Activated CD4-positive, CD25-positive, alpha-beta regulatory T cell treated with anti-CD3 and anti-CD28 coated beads, Interleukin-2, amount 50 U/mL, for 16 hours (primary cell): ENCODE data around the gene ATF6.

Experiments used
- DNase-seq: peaks from one replicate; pipeline ENCODE4 v3.0.0-alpha.2; 2020; ENCODE audit warnings: low read depth, low spot score

The ATF6 gene

GRCh38 chr1:161887730-161888287 lies 121.7 kb downstream of the ATF6 start:
- DNase-seq: no peak

GRCh38 chr1:161890574-161890973 lies 124.5 kb downstream of the ATF6 start:
- no peak for DNase-seq

- DNase-seq: no peak
Observed at GRCh38 chr1:161899091-161899490, 133.0 kb downstream of the ATF6 start.

GRCh38 chr1:161900160-161900559 lies 134.0 kb downstream of the ATF6 start:
- no peak for DNase-seq

- no peak for DNase-seq
Observed at GRCh38 chr1:161902182-161902581, 136.1 kb downstream of the ATF6 start.

- no peak for DNase-seq
Observed at GRCh38 chr1:161905269-161905884, 139.3 kb downstream of the ATF6 start.

GRCh38 chr1:161907265-161907664 lies 141.1 kb downstream of the ATF6 start:
- DNase-seq: no peak

GRCh38 chr1:161908264-161908663 lies 142.1 kb downstream of the ATF6 start:
- DNase-seq: no peak

- no peak for DNase-seq
Observed at GRCh38 chr1:161910604-161911003, 144.5 kb downstream of the ATF6 start.

- no peak for DNase-seq
Observed at GRCh38 chr1:161913482-161914140, 147.5 kb downstream of the ATF6 start.

GRCh38 chr1:161914595-161914994 lies 148.5 kb downstream of the ATF6 start:
- no peak for DNase-seq

GRCh38 chr1:161915051-161915503 lies 149.0 kb downstream of the ATF6 start:
- no peak for DNase-seq

GRCh38 chr1:161915978-161916377 lies 149.9 kb downstream of the ATF6 start:
- no peak for DNase-seq

GRCh38 chr1:161919229-161919628 lies 153.1 kb downstream of the ATF6 start:
- no peak for DNase-seq

GRCh38 chr1:161921491-161921890 lies 155.4 kb downstream of the ATF6 start:
- DNase-seq: no peak

- DNase-seq: no peak
Observed at GRCh38 chr1:161921990-161922389, 155.9 kb downstream of the ATF6 start.

- DNase-seq: no peak
Observed at GRCh38 chr1:161928056-161928455, 161.9 kb downstream of the ATF6 start.

- no peak for DNase-seq
Observed at GRCh38 chr1:161929137-161929536, 163.0 kb downstream of the ATF6 start.

- no peak for DNase-seq
Observed at GRCh38 chr1:161930064-161930463, 163.9 kb downstream of the ATF6 start.

GRCh38 chr1:161932668-161933067 lies 166.5 kb downstream of the ATF6 start:
- DNase-seq: no peak

GRCh38 chr1:161933592-161934588 lies 167.8 kb downstream of the ATF6 start:
- DNase-seq: no peak

GRCh38 chr1:161935264-161935663 lies 169.1 kb downstream of the ATF6 start:
- DNase-seq: no peak
